ENCODE data around the gene EFCAB7. TPM values are rescaled to one million over a fixed set of nuclear protein-coding genes. Genes with fewer than 3 reads are reported as not detected.
A peak's percentile ranks its signal among the peaks of the same experiment; 100 is the strongest.

Gene EFCAB7, protein sequence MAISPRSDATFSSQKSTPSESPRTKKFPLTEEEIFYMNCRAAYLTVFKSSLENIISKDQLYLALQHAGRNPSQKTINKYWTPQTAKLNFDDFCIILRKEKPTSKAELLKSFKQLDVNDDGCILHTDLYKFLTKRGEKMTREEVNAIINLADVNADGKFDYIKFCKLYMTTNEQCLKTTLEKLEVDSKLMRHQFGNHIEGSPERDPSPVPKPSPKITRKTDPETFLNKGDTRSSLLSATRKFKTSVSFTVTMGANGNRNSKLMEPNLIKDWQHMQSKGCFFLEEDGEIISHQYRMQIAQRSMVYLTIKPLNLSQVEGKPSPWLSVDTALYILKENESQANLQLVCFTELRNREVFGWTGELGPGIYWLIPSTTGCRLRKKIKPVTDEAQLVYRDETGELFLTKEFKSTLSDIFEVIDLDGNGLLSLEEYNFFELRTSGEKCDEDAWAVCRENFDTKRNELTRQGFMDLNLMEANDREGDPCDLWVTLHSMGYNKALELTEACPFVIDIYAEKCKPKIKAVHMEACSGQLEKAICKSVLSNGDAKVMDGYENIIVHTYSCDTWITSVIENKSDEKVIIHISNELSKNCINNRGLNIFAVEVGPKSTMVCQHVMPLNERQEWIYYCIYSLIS
- polyA plus RNA-seq, result 7.2 TPM

DNA sequence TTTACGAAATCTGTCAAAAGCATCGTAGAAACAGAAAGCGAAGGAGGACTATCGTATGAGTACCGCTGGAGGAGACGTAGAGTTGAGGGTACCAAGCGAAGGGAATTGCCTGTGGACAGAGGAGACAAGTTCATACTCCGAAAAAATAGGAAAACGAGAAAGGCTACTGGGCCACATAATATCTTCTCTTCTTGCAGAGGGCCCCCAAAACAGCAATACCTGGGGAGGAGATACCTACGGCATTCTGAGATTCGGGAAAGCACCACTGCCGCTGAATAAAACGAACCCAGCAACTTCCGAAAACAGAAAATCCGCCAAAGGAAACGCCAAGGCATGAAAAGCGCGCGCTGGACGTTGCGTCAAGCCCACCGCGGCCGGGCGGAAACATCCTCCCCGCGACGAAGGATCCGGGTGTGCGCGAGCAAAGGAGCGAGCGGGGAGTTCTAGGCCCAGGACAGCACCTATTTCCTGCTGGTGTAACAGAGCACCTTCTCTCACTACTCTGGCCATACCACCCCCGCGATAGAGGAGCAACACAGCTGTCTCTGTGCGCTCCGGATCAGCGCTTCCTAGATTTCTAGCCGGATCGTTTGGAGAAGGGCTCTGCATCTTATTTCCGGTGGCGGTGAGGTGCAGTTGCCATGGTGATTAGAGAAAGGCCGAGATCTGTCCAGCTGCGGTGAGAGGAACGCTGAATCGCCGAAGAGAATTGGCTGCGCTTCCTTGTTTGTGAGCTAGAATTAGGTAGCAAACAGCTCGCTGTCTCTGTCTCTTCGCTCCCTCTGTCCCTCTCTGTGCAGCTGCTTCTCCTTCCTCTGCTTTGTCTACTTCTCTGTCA, at the start of gene EFCAB7, which contains the start of gene ITGB3BP:
Gene EFCAB7, plus strand, starts transcription at position 635 of the 838 bp plus-strand sequence. CDS start 2,048 bp downstream, outside the sequence.
Gene ITGB3BP, minus strand, starts transcription at position 335 of the 838 bp plus-strand sequence. Its CDS starts 92 bp downstream, at position 243.
- H3K4me3 Mint-ChIP-seq, result peak within 1 kb of the TSS; percentile 95 to 99 (median 96)
- H3K4me1 Mint-ChIP-seq, result peaks cover 19 to 32% (median 20%) of the 10 kb centered on the region in 3 donors
- peak within 1 kb of the TSS; percentile 92 to 99 (median 98) for H3K27ac Mint-ChIP-seq
- peaks cover 2% of the 10 kb centered on the region for H3K36me3 Mint-ChIP-seq
- no peaks in the 10 kb centered on the region for H3K9me3 Mint-ChIP-seq
- H3K27me3 Mint-ChIP-seq, result no peaks in the 10 kb centered on the region

DNA sequence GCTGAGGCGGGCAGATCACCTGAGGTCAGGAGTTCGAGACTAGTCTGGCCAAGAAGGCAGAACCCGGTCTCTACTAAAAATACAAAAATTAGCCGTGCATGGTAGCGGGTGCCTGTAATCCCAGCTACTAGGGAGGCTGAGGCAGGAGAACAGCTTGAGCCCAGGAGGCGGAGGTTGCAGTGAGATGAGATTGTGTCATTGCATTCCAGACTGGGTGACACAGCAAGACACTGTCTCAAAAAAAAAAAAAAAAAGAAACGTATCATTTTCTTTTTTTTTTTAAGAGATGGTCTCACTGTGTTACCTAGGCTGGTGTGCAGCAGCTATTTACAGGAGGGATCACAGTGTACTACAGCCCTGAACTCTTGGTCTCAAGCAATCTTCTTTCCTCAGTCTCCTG, 47.6 kb upstream of the EFCAB7 start:
- Mint-ChIP-seq H3K27ac (peak overlapping the region in 1 of 3 donors; percentile 39), H3K4me3 (no peak overlapping the region), H3K4me1 (no peaks in the 10 kb centered on the region), H3K9me3 (peaks cover 0 to 2% (median under 1%) of the 10 kb centered on the region in 3 donors), H3K27me3 (no peaks in the 10 kb centered on the region), H3K36me3 (peaks cover 4% of the 10 kb centered on the region)

DNA sequence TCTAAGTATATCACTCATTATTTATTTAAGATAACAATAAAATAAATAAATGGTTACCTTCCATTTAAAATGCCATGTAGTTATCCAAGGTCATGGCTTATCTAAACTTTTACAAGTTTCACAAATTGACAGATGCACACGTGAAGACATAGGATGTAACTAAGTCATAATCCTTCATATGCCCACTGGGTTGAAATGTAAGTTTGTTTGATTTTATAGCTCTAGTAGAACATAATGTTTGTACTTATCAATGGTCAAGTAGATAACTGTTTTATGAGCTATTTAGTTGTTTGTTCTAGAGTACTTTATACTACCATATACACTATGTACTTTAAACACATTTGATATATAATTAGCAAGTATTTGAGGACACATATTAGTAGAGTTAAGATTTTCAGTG, 43.3 kb upstream of the EFCAB7 start:
- no peak overlapping the region for H3K27ac Mint-ChIP-seq
- no peaks in the 10 kb centered on the region for H3K9me3 Mint-ChIP-seq
- H3K4me3 Mint-ChIP-seq, result no peak overlapping the region
- no peaks in the 10 kb centered on the region for H3K4me1 Mint-ChIP-seq
- H3K36me3 Mint-ChIP-seq, result peaks cover 2% of the 10 kb centered on the region
- no peaks in the 10 kb centered on the region for H3K27me3 Mint-ChIP-seq

DNA sequence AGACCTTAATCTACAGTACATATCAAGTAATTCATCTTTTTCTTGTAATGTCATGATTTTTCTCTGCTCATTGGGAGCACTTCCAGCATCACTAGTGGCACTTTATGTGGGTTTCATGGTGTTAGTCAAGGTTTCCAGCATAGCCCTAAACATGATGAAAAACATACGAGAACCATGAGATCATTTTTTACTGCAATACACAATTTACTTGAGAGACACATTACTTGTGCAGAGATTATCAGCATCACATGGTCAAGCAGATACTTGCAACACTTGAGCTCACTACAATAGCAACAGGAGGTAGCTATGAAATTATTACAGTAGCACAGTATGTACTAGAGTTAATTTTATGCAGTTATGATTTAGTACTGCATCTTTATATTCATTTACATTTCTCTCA, 36.7 kb upstream of the EFCAB7 start:
- peaks cover 2% of the 10 kb centered on the region for H3K36me3 Mint-ChIP-seq
- H3K27ac Mint-ChIP-seq, result no peak overlapping the region
- no peaks in the 10 kb centered on the region for H3K4me1 Mint-ChIP-seq
- no peak overlapping the region for H3K4me3 Mint-ChIP-seq
- H3K27me3 Mint-ChIP-seq, result no peaks in the 10 kb centered on the region
- H3K9me3 Mint-ChIP-seq, result no peaks in the 10 kb centered on the region

DNA sequence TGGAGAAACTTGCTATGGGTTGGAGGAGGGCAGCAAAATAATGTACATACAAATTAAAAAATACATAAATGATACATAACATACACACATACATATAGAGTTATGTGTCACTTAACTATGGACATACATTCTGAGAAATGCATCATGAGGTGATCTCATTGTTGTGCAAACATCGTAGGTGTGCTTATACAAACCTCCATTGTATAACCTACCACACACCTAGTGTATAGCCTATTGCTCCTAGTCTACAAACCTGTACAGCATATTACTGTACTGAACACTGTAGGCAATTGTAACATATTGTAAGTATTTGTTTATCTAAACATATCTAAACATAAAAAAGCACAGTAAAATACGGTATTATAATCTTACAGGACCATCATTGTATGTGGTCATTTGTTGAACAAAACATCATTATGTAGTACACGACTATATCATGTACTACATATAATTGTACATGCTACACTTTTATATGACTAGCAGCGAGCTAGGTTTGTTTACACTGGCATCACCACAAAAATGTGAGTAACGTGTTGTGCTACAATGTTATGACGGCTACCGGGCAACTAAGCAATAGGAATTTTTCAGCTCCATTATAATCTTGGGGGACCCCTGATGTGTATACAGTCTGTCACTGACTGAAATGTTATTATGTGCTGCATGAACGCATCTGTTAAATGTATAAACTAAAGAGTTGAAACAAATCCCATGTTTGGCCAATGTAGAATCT, 35.8 kb upstream of the EFCAB7 start:
- Mint-ChIP-seq H3K36me3 (peaks cover 2% of the 10 kb centered on the region), H3K27ac (no peak overlapping the region), H3K9me3 (no peaks in the 10 kb centered on the region), H3K4me1 (peaks cover 0 to 2% (median 0%) of the 10 kb centered on the region in 3 donors), H3K27me3 (no peaks in the 10 kb centered on the region), H3K4me3 (no peak overlapping the region)

DNA sequence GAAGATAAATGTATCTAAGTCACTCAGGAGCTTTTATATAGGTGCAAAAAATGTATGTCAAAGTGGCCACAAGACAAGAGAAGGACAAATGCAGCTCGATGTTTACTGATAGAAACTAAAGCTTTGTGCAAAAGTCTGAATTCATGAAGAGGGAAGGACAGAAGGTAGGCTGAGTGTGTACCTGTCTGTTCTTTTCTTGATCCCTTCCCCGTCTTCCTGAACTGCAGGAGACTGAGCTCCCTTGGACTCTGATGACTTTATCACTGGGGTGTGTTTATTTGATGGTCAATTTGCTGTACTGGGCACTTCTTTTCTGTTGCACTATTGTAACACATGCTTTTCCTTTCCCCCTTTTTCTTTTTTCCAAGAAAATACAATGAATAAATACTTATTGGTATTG, 25.7 kb upstream of the EFCAB7 start:
- Mint-ChIP-seq H3K4me3 (no peak overlapping the region), H3K4me1 (peaks cover 0 to 5% (median 0%) of the 10 kb centered on the region in 3 donors), H3K36me3 (peaks cover 20% of the 10 kb centered on the region), H3K27me3 (no peaks in the 10 kb centered on the region), H3K9me3 (peaks cover 0 to 2% (median 0%) of the 10 kb centered on the region in 3 donors), H3K27ac (no peak overlapping the region)

DNA sequence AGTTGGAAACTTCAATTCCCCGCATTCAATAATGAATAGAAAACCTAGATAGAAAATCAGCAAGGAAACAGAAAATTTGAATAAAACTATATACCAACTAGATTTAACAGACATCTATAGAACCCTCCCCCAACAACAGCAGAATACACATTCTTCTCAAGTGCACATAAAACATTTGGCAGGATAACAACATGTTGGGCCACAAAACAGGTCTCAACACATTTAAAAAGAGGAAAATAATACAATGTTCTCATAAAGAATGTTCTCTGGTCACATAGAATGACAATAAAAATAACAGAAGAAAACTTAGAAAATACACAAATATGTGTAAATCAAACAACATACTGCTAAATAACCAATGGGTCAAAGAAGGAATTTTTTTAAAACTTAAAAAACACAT, 25.2 kb upstream of the EFCAB7 start:
- Mint-ChIP-seq H3K36me3 (peaks cover 20% of the 10 kb centered on the region), H3K27ac (no peak overlapping the region), H3K27me3 (no peaks in the 10 kb centered on the region), H3K4me1 (peaks cover 0 to 5% (median 0%) of the 10 kb centered on the region in 3 donors), H3K4me3 (no peak overlapping the region), H3K9me3 (peaks cover 0 to 2% (median 0%) of the 10 kb centered on the region in 3 donors)

DNA sequence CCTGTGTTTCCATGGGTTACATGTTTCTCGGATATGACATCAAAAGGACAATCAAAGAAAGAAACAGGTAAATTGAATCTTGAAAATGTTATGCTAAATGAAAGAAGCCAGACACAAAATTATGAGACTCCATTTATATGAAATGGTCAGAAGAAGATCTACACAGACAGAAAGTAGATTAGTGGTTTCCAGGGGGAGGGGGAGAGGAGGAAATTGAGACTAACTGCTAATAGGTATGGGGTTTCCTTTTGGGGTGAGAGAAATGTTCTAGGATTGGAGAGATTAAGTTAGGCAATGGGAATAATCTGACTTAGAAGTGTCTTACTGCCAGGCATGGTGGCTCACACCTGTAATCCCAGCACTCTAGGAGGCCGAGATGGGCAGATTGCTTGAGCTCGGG, 22.1 kb upstream of the EFCAB7 start:
- Mint-ChIP-seq H3K36me3 (peaks cover 18% of the 10 kb centered on the region), H3K9me3 (peaks cover 0 to 2% (median 0%) of the 10 kb centered on the region in 3 donors), H3K27me3 (no peaks in the 10 kb centered on the region), H3K4me1 (peaks cover 0 to 5% (median 0%) of the 10 kb centered on the region in 3 donors), H3K4me3 (no peak overlapping the region), H3K27ac (no peak overlapping the region)

DNA sequence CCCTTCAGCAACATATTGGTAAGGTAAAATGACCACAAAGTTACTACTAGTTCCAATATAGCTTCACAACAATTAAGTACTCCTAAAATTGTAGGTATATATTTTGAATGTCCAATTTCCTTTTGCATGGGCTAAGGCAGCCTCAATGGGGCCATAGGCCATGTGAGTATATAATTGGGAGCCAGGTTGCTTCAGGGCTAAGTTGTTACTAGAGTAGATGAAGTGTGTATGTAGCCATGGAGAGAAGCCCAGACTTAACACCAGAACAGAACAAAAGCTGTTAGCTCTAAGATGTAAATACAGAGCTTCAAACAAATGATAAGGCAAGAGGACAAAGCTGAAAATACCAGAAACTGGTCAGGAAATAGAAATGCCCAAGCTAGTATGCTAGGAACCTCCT, 16.5 kb upstream of the EFCAB7 start:
- Mint-ChIP-seq H3K9me3 (no peaks in the 10 kb centered on the region), H3K36me3 (peaks cover 4% of the 10 kb centered on the region), H3K4me1 (peaks cover 0 to 4% (median 0%) of the 10 kb centered on the region in 3 donors), H3K27ac (no peak overlapping the region), H3K4me3 (no peak overlapping the region), H3K27me3 (no peaks in the 10 kb centered on the region)

DNA sequence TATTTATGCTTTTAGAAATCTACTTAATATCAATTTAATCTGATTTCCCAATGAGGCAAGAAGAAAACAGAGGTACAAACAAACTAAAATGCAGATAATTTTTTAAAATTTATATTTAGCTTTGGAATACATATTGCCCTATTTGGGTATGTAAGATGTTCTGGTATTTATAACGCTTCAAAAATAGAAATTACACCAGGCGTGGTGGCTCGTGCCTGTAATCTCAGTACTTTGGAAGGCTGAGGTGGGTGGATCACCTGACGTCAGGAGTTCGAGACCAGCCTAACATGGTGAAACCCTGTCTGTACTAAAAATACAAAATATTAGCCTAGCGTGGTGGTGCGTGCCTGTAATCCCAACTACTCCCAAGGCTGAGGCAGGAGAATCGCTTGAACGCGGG, 13.6 kb upstream of the EFCAB7 start:
- H3K36me3 Mint-ChIP-seq, result peaks cover 3% of the 10 kb centered on the region
- no peaks in the 10 kb centered on the region for H3K27me3 Mint-ChIP-seq
- no peaks in the 10 kb centered on the region for H3K9me3 Mint-ChIP-seq

DNA sequence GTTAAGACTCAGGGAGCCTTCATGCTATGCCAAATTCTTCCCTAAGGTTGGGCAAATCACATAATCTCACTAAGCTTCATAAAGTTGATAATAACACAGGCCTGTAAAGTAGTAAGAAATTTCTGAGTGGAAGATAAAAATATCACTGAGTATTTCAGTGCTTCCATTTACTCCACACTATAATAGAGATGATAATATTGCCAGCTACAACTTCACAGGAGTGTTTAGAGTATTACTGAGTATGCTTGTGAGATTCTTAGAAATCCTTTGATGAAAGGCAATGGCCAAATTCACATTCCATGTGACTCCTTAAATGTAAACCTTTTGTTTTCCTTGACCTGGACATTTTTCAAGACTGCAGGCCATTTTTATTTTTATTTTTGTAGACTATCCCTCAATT, 10.7 kb upstream of the EFCAB7 start:
- Mint-ChIP-seq H3K36me3 (peaks cover 3% of the 10 kb centered on the region), H3K4me3 (peak overlapping the region in 1 of 4 donors; percentile 14), H3K27ac (no peak overlapping the region), H3K9me3 (no peaks in the 10 kb centered on the region), H3K27me3 (no peaks in the 10 kb centered on the region), H3K4me1 (peaks cover 3 to 5% (median 4%) of the 10 kb centered on the region in 3 donors)

More for the DNA sequence above, 13.6 kb upstream of the EFCAB7 start:
- Mint-ChIP-seq H3K27ac (no peak overlapping the region), H3K4me1 (peaks cover 0 to 2% (median 0%) of the 10 kb centered on the region in 3 donors), H3K4me3 (no peak overlapping the region)

DNA sequence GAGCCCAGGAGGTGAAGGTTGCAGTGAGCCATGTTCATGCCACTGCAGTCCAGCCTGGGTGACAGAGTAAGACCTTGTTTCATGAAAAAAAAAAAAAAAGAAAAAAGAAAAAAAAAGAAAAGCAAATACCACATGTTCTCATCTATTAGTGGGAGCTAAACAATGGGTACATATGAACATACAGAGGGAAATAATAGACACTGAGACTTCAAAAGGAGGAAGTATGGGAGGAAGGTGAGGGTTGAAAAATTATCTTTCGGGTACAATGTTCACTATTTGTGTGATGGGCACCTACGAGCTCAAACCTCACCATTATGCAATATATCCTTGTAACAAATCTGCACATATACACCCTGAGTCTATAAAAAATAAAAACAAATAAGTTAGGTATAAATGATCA, 6.7 kb upstream of the EFCAB7 start:
- Mint-ChIP-seq H3K36me3 (peaks cover 5% of the 10 kb centered on the region), H3K4me1 (peaks cover 4 to 21% (median 8%) of the 10 kb centered on the region in 3 donors), H3K27ac (no peak overlapping the region), H3K4me3 (peak overlapping the region in 1 of 4 donors; percentile 17), H3K9me3 (no peaks in the 10 kb centered on the region), H3K27me3 (no peaks in the 10 kb centered on the region)

DNA sequence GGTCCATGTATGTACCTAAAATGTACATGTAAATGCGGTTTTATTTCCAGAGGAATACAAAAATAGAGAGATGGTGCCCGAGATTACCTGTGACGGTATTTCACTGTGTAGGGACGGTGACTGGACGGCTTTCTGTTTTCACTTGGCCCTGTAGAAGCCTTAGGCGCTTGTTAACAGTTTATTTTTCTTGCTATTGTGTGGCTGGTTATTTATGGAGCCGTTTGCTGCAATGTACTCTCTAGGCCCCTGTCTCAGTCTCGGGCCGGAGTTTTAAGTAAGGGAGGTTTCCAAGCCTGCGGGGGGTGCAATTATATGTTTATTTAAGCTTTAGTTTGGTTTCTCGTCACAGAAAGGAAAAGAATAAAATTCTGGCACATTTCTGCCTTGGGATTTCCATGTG, 413 bp downstream of the EFCAB7 start:
- peaks cover 19 to 26% (median 19%) of the 10 kb centered on the region in 3 donors for H3K4me1 Mint-ChIP-seq
- peak overlapping the region; percentile 95 to 99 (median 96) for H3K4me3 Mint-ChIP-seq
- H3K9me3 Mint-ChIP-seq, result no peaks in the 10 kb centered on the region
- H3K27me3 Mint-ChIP-seq, result no peaks in the 10 kb centered on the region
- H3K36me3 Mint-ChIP-seq, result peaks cover 2% of the 10 kb centered on the region
- peak overlapping the region; percentile 92 to 99 (median 98) for H3K27ac Mint-ChIP-seq

DNA sequence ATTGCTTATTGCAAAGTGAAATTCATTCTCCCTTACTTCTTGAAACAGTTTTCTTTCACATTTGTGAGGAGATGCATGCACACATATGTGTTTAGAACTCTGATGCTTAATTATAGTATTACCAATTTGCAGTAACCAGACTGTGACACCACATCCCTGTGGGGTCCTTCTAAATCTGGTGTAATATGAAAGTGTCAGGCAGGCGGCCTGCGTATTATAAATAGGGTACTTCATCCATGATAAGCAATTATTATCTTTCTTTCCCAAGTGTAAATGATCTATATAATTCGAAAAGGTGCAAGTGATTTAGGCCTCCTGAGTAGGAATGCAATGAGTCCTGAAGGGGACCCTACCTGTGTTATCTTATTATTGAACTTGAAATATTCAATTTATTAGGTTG, 876 bp downstream of the EFCAB7 start:
- Mint-ChIP-seq H3K27ac (peak overlapping the region in 2 of 3 donors; percentile 92 to 98), H3K9me3 (no peaks in the 10 kb centered on the region), H3K4me3 (peak overlapping the region; percentile 95 to 99 (median 96)), H3K27me3 (no peaks in the 10 kb centered on the region), H3K36me3 (peaks cover 2% of the 10 kb centered on the region), H3K4me1 (peaks cover 19 to 26% (median 19%) of the 10 kb centered on the region in 3 donors)
